Uterus (tissue), 4 donors: ENCODE results near the gene FHOD1. TPM values are rescaled to one million over a fixed set of nuclear protein-coding genes. Genes with fewer than 3 reads are reported as not detected.

Experiments
- DNase-seq, 2 donors: peaks; one replicate each; pipeline ENCODE4 v3.0.0-alpha.2; 2019 to 2020
- H3K27ac ChIP-seq, 2 donors: fragments of 200-600 bp; sonication (generic); 1 replicate in 1 of 2; 2 replicates in 1 of 2; pipeline ENCODE4 v1.5.1; 2016 to 2018
- H3K27me3 ChIP-seq, 2 donors: fragments of 200-600 bp; sonication (generic); one replicate each; pipeline ENCODE4 v1.5.1; 2018 to 2019; ENCODE audit warnings: control low read depth in 1 of 2
- H3K36me3 ChIP-seq, 2 donors: fragments of 200-600 bp; sonication (generic); one replicate each; pipeline ENCODE4 v1.5.1; 2019; ENCODE audit warnings: control low read depth in 1 of 2
- H3K4me1 ChIP-seq, 2 donors: fragments of 200-600 bp; sonication (generic); one replicate each; pipeline ENCODE4 v1.5.1; 2018 to 2019; ENCODE audit warnings: control low read depth in 1 of 2
- H3K4me3 ChIP-seq, 2 donors: fragments of 200-600 bp; sonication (generic); 1 replicate in 1 of 2; 2 replicates in 1 of 2; pipeline ENCODE4 v1.5.1; 2018 to 2019; ENCODE audit warnings: mild to moderate bottlenecking in 1 of 2
- H3K9me3 ChIP-seq, 2 donors: fragments of 200-600 bp; sonication (generic); one replicate each; pipeline ENCODE4 v1.5.1; 2019; ENCODE audit warnings: control low read depth in 1 of 2
- POLR2A ChIP-seq, 2 donors: fragments of 450-650 bp; IDR thresholded peaks; one replicate each; pipeline ENCODE4 v1.6.1; 2016; ENCODE audit warnings: antibody characterized with exemption in 2 of 2, mild to moderate bottlenecking in 1 of 2, moderate library complexity in 1 of 2
- intact Hi-C: fragments of 100-400 bp; cut with DNase I; formaldehyde crosslinking; loops from one replicate; pipeline ENCODE4 v1.15.1; 2023; ENCODE audit warnings: low total_unique reads
- total RNA-seq, 4 donors: library from RNA; depleted of rRNA in 3 of 4; stranded (reverse); fragments of >200 nt in 3 of 4; gene quantifications; one replicate each; pipeline versions ENCODE4 v1.1.0 to v1.2.4, GENCODE V29; 2014 to 2023
- TF ChIP-seq, protein P1 (sequence below), 4 experiments: fragments of 200-600 bp in 2 of 4; fragments of 450-650 bp in 2 of 4; sonication (generic) in 2 of 4; IDR thresholded peaks; one replicate each; pipeline ENCODE4 v1.5.1; 2016 to 2019; ENCODE audit warnings: antibody characterized with exemption in 4 of 4, mild to moderate bottlenecking in 2 of 4, moderate library complexity in 1 of 4
- donor health status: DM: yes; HTN: yes; CAD: no.

FHOD1 gene
- total RNA-seq, 4 donors from 2014 or later: 2.3 to 37.6 (median 11.8) TPM

- H3K9me3 ChIP-seq: no peaks in the 10 kb centered on the region
- no peak for TF ChIP-seq POLR2A (IDR thresholded peaks at IDR 0.05)
- TF ChIP-seq, protein P1, sequence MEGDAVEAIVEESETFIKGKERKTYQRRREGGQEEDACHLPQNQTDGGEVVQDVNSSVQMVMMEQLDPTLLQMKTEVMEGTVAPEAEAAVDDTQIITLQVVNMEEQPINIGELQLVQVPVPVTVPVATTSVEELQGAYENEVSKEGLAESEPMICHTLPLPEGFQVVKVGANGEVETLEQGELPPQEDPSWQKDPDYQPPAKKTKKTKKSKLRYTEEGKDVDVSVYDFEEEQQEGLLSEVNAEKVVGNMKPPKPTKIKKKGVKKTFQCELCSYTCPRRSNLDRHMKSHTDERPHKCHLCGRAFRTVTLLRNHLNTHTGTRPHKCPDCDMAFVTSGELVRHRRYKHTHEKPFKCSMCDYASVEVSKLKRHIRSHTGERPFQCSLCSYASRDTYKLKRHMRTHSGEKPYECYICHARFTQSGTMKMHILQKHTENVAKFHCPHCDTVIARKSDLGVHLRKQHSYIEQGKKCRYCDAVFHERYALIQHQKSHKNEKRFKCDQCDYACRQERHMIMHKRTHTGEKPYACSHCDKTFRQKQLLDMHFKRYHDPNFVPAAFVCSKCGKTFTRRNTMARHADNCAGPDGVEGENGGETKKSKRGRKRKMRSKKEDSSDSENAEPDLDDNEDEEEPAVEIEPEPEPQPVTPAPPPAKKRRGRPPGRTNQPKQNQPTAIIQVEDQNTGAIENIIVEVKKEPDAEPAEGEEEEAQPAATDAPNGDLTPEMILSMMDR (IDR thresholded peaks at IDR 0.05): no peak
- H3K4me3 ChIP-seq: no peak overlapping the region
- DNase-seq: no peak
- H3K36me3 ChIP-seq: no peaks in the 10 kb centered on the region
- no peaks in the 10 kb centered on the region for H3K27me3 ChIP-seq
- H3K4me1 ChIP-seq: peaks cover 0 to 5% of the 10 kb centered on the region in 2 donors
- intact Hi-C loops: no loop called here
- no peak overlapping the region for H3K27ac ChIP-seq
Observed at GRCh38 chr16:67275321-67275720, 28.0 kb upstream of the FHOD1 start.

DNA sequence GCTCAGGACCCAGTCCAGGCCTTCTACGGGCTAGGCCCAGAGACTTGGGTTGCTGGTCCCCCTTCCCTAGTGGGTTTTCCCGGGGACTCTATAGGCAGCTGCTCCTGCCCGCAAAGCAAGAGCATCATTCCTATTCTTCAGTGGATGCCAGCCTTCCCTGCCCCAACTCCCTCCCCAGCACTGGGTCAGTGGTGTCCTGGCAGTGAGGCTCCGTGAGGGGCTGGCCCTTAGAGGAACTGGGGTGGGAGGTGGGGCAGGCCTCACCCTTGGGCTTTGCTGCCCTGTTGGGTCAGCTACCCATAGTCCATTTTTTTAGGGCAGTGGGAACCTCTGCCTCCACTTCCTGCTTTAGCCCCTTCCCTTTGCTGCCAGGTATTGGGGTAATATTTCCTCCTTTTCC is 24.2 kb upstream of the FHOD1 start:
- intact Hi-C loops: no loop called here
- Histone ChIP-seq H3K36me3 (no peaks in the 10 kb centered on the region), H3K9me3 (no peaks in the 10 kb centered on the region), H3K27me3 (no peaks in the 10 kb centered on the region), H3K4me1 (no peaks in the 10 kb centered on the region), H3K27ac (no peak overlapping the region), H3K4me3 (no peak overlapping the region)
- DNase-seq: no peak
- TF ChIP-seq, protein P1 (IDR thresholded peaks at IDR 0.05): no peak
- TF ChIP-seq POLR2A (IDR thresholded peaks at IDR 0.05): no peak

- no peak overlapping the region for H3K4me3 ChIP-seq
- H3K27ac ChIP-seq: no peak overlapping the region
- H3K27me3 ChIP-seq: no peaks in the 10 kb centered on the region
- no peaks in the 10 kb centered on the region for H3K36me3 ChIP-seq
- TF ChIP-seq POLR2A (IDR thresholded peaks at IDR 0.05): no peak
- TF ChIP-seq, protein P1 (IDR thresholded peaks at IDR 0.05): no peak
- intact Hi-C loops: no loop called here
- H3K9me3 ChIP-seq: no peaks in the 10 kb centered on the region
- DNase-seq: no peak
- no peaks in the 10 kb centered on the region for H3K4me1 ChIP-seq
Observed at GRCh38 chr16:67270931-67271338, 23.7 kb upstream of the FHOD1 start.

DNA sequence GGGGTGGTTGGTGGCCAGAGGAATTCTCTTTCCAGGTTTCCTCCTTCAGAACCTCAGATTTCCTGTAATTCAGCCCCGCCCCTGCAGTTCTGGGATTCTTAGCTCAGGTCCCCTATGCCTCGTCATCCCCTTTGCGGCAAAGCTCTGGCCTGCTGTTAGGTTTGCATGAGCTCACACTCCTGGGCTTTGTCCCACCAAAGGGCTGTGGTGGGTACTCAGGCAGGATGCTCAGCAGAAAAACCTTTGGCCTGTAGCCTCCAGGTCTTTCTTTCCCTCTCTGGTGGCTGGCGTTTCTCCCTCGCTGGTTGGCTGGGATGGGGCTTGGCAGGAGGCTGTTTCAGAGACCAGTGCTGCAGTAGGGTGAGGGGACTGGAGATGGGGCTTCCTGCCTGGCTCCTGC is 22.5 kb upstream of the FHOD1 start:
- Histone ChIP-seq H3K27ac (no peak overlapping the region), H3K4me1 (no peaks in the 10 kb centered on the region), H3K9me3 (no peaks in the 10 kb centered on the region), H3K4me3 (no peak overlapping the region), H3K36me3 (no peaks in the 10 kb centered on the region), H3K27me3 (no peaks in the 10 kb centered on the region)
- TF ChIP-seq, protein P1 (IDR thresholded peaks at IDR 0.05): no peak
- TF ChIP-seq POLR2A (IDR thresholded peaks at IDR 0.05): no peak
- intact Hi-C loops: no loop called here
- no peak for DNase-seq

DNA sequence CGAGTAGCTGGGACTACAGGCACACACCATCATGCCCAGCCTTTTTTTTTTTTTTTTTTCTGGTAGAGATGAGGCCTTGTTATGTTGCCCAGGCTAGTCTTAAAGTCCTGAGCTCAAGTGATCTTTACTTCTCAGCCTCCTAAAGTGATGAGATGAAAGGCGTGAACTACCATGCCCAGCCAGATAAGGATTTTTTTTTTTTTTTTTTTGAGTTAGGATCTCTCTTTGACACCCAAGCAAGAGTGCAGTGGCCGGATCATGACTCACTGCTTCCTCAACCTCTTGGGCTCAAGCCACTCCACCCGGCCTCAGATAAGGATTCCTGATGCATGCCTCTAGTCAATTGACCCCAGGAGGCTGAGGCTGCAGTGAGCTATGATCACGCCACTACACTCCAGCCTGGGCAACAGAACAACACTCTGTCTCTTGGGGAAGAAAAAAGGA is 20.9 kb upstream of the FHOD1 start:
- TF ChIP-seq POLR2A (IDR thresholded peaks at IDR 0.05): no peak
- TF ChIP-seq, protein P1 (IDR thresholded peaks at IDR 0.05): no peak
- H3K9me3 ChIP-seq: no peaks in the 10 kb centered on the region
- no peaks in the 10 kb centered on the region for H3K4me1 ChIP-seq
- no peak overlapping the region for H3K27ac ChIP-seq
- intact Hi-C loops: no loop called here
- H3K4me3 ChIP-seq: no peak overlapping the region
- no peak for DNase-seq
- H3K36me3 ChIP-seq: no peaks in the 10 kb centered on the region
- no peaks in the 10 kb centered on the region for H3K27me3 ChIP-seq
